HepG2 (cell line): ENCODE measurements around the gene ATRN. TPM values are rescaled to one million over a fixed set of nuclear protein-coding genes. Genes with fewer than 3 reads are reported as not detected.

ENCODE experiments used
- CC2D1A ChIP-seq: sonication (generic); formaldehyde crosslinking; IDR thresholded peaks from 2 replicates; pipeline ENCODE4 v1.8.1; 2023; ENCODE audit warnings: mild to moderate bottlenecking, missing genetic modification reagents
- ERF ChIP-seq: IDR thresholded peaks from 2 replicates; pipeline ENCODE4 v1.6.1; 2018; ENCODE audit warnings: missing biosample characterization, missing genetic modification reagents
- FOXJ3 ChIP-seq: sonication (generic); formaldehyde crosslinking; IDR thresholded peaks from 2 replicates; pipeline ENCODE4 v1.4.0; 2020; ENCODE audit warnings: missing genetic modification reagents, mild to moderate bottlenecking, borderline replicate concordance
- MED13 ChIP-seq: sonication (generic); formaldehyde crosslinking; IDR thresholded peaks from 2 replicates; pipeline ENCODE4 v1.5.0; 2020; ENCODE audit warnings: missing genetic modification reagents
- MNT ChIP-seq: fragments of 450-650 bp; IDR thresholded peaks from 2 replicates; pipeline ENCODE4 v1.6.1; 2016
- NRL ChIP-seq: sonication (generic); formaldehyde crosslinking; IDR thresholded peaks from 2 replicates; pipeline ENCODE4 v1.5.0; 2020; ENCODE audit warnings: missing genetic modification reagents, mild to moderate bottlenecking, moderate library complexity, borderline replicate concordance
- RARG ChIP-seq: sonication (generic); formaldehyde crosslinking; IDR thresholded peaks from 2 replicates; pipeline ENCODE4 v1.4.0; 2020; ENCODE audit warnings: low read depth, mild to moderate bottlenecking, missing genetic modification reagents
- RELA ChIP-seq: sonication (generic); formaldehyde crosslinking; IDR thresholded peaks from 2 replicates; pipeline ENCODE4 v1.4.0; 2020; ENCODE audit warnings: missing genetic modification reagents
- SRSF9 ChIP-seq: fragments of 200-400 bp; formaldehyde crosslinking; IDR thresholded peaks from 2 replicates; pipeline ENCODE4 v1.6.1; 2018; ENCODE audit warnings: borderline replicate concordance, mild to moderate bottlenecking, low read depth, low read length; ENCODE audit not compliant: insufficient read depth, poor library complexity, severe bottlenecking
- SRY ChIP-seq: sonication (generic); formaldehyde crosslinking; IDR thresholded peaks from 2 replicates; pipeline ENCODE4 v1.8.0; 2022; ENCODE audit warnings: mild to moderate bottlenecking, missing genetic modification reagents
- U2AF2 ChIP-seq: fragments of 200-400 bp; formaldehyde crosslinking; IDR thresholded peaks from 2 replicates; pipeline ENCODE4 v1.6.1; 2017; ENCODE audit warnings: low read depth, mild to moderate bottlenecking, low read length
- USF2 ChIP-seq, 2 experiments: sonication (generic) in 1 of 2; formaldehyde crosslinking in 1 of 2; IDR thresholded peaks; 2 replicates each; pipeline versions ENCODE4 v1.5.1 to v1.6.1; 2011 to 2020; ENCODE audit warnings: borderline replicate concordance in 1 of 2, low read depth in 1 of 2, low read length in 1 of 2, mild to moderate bottlenecking in 1 of 2, missing genetic modification reagents in 1 of 2, moderate library complexity in 1 of 2
- ZC3H13 ChIP-seq: sonication (generic); formaldehyde crosslinking; IDR thresholded peaks from 2 replicates; pipeline ENCODE4 v1.8.1; 2023; ENCODE audit warnings: mild to moderate bottlenecking, missing genetic modification reagents, moderate library complexity
- ZNF143 ChIP-seq: sonication (generic); formaldehyde crosslinking; IDR thresholded peaks from 2 replicates; pipeline ENCODE4 v1.4.0; 2020; ENCODE audit warnings: missing genetic modification reagents
- ZNF274 ChIP-seq: sonication (generic); formaldehyde crosslinking; IDR thresholded peaks from 2 replicates; pipeline ENCODE4 v1.5.1; 2020; ENCODE audit warnings: mild to moderate bottlenecking, missing genetic modification reagents
- ZNF431 ChIP-seq: sonication (generic); formaldehyde crosslinking; IDR thresholded peaks from 2 replicates; pipeline ENCODE4 v1.9.0; 2022; ENCODE audit warnings: missing genetic modification reagents, low read depth, mild to moderate bottlenecking, borderline replicate concordance
- ZNF629 ChIP-seq: sonication (generic); formaldehyde crosslinking; conservative IDR thresholded peaks from 2 replicates; pipeline ENCODE4 v1.5.0; 2020; ENCODE audit warnings: missing genetic modification reagents
- polyA plus RNA-seq, 8 experiments: library from polyadenylated mRNA; depleted of rRNA in 3 of 8; stranded (reverse) in 7 of 8; unstranded in 1 of 8; fragments of >200 nt; fragmentation: Illumina TruSeq in 4 of 8; extraction: Trizol in 4 of 8; gene quantifications; 2 replicates each; pipeline versions ENCODE4 v1.2.1 to v1.2.3, GENCODE V29; 2011 to 2016; ENCODE audit warnings: low read depth in 4 of 8, missing spikeins in 1 of 8, mixed read lengths in 1 of 8; ENCODE audit not compliant: insufficient read depth in 1 of 8
- total RNA-seq, 5 experiments: library from RNA; depleted of rRNA; stranded (reverse); fragments of >200 nt; fragmentation: Illumina TruSeq; extraction: Trizol; gene quantifications; 2 replicates each; pipeline ENCODE4 v1.2.3, GENCODE V29; 2016; ENCODE audit warnings: low read depth in 1 of 5
- TF ChIP-seq, protein P1 (sequence below): sonication (generic); formaldehyde crosslinking; IDR thresholded peaks from 2 replicates; pipeline ENCODE4 v1.4.0; 2020; ENCODE audit warnings: missing genetic modification reagents
- TF ChIP-seq, protein P2 (sequence below), 2 experiments: sonication (generic) in 1 of 2; formaldehyde crosslinking in 1 of 2; IDR thresholded peaks; 2 replicates each; pipeline versions ENCODE4 v1.4.0 to v1.6.1; 2016 to 2020; ENCODE audit warnings: borderline replicate concordance in 1 of 2, low read depth in 1 of 2, mild to moderate bottlenecking in 1 of 2, missing genetic modification reagents in 1 of 2

The ATRN gene
- total and polyA plus RNA-seq, 2 of the 13 experiments (the other 11 are each of a cell fraction or from before 2014, with no cell fraction given), result 44.2 to 81.1 TPM

DNA sequence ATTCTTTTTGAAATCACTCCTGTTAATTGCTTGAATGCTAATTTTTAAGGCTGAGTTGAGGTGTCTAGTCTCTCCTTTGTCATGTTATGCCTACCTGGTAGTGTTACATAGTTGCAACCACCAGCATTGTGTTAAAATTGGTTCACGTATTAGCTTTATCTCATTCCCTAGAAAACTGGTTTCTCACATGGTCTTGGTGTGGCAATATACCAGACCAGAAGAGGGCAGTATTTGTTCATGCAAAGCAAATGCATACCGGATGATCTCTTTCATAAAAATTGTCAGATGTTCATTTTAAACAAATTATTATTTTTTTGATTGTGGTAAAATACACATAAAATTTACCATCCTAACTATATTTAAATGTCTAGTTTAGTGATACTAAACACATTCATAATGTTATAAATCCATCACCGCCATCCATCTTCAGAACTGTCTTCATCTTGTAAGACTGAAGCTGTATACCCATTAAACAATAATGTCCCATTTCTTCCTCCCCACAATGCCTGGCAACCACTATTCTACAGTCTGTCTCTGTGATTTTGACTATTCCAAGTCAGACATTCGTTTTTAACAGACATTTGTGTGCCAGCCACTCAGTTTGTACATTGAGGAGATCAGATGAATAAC is 92.8 kb downstream of the ATRN start (continued):
- TF ChIP-seq ERF, result peak; percentile 42; the same call in 1 of the 2 replicates
- TF ChIP-seq RARG, result 0 out of 2 replicates have a peak, but pooled peaks have one; percentile 54
- no peak for TF ChIP-seq RELA (CRISPR knock-in tag)
- no peak for TF ChIP-seq ZC3H13 (CRISPR knock-in tag)
- TF ChIP-seq ZNF431 (CRISPR knock-in tag), result no peak
- no peak for TF ChIP-seq NRL (CRISPR knock-in tag)
- TF ChIP-seq SRSF9, result no peak
- 0 out of 2 replicates have a peak, but pooled peaks have one; percentile 19 for TF ChIP-seq CC2D1A (CRISPR knock-in tag)
- TF ChIP-seq FOXJ3 (CRISPR knock-in tag), result no peak
- no peak for TF ChIP-seq USF2 (IDR thresholded peaks at IDR 0.05; ENCODE audit: low read depth, low read length)
- no peak for TF ChIP-seq USF2 (CRISPR knock-in tag; IDR thresholded peaks at IDR 0.05; ENCODE audit: borderline replicate concordance)
- no peak for TF ChIP-seq SRY (CRISPR knock-in tag)
- TF ChIP-seq, protein P1, sequence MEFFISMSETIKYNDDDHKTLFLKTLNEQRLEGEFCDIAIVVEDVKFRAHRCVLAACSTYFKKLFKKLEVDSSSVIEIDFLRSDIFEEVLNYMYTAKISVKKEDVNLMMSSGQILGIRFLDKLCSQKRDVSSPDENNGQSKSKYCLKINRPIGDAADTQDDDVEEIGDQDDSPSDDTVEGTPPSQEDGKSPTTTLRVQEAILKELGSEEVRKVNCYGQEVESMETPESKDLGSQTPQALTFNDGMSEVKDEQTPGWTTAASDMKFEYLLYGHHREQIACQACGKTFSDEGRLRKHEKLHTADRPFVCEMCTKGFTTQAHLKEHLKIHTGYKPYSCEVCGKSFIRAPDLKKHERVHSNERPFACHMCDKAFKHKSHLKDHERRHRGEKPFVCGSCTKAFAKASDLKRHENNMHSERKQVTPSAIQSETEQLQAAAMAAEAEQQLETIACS (CRISPR knock-in tag), result no peak
- no peak for TF ChIP-seq MNT
- no peak for TF ChIP-seq MED13 (CRISPR knock-in tag)
- no peak for TF ChIP-seq ZNF274 (CRISPR knock-in tag)
- TF ChIP-seq, protein P2, sequence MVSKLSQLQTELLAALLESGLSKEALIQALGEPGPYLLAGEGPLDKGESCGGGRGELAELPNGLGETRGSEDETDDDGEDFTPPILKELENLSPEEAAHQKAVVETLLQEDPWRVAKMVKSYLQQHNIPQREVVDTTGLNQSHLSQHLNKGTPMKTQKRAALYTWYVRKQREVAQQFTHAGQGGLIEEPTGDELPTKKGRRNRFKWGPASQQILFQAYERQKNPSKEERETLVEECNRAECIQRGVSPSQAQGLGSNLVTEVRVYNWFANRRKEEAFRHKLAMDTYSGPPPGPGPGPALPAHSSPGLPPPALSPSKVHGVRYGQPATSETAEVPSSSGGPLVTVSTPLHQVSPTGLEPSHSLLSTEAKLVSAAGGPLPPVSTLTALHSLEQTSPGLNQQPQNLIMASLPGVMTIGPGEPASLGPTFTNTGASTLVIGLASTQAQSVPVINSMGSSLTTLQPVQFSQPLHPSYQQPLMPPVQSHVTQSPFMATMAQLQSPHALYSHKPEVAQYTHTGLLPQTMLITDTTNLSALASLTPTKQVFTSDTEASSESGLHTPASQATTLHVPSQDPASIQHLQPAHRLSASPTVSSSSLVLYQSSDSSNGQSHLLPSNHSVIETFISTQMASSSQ (IDR thresholded peaks at IDR 0.05; ENCODE audit: low read depth), result no peak
- TF ChIP-seq, protein P2 (CRISPR knock-in tag; IDR thresholded peaks at IDR 0.05; ENCODE audit: borderline replicate concordance), result no peak
- no peak for TF ChIP-seq U2AF2
- TF ChIP-seq ZNF629 (CRISPR knock-in tag), result no peak
- no peak for TF ChIP-seq ZNF143
